ENCODE results near the gene SNX27.

GRCh38 chr1:151737026-151737425, 125.2 kb downstream of the SNX27 start:
- TF ChIP-seq FOXA1 (IDR thresholded peaks at IDR 0.05): no peak
- no peak for TF ChIP-seq BHLHE40 (IDR thresholded peaks at IDR 0.05; ENCODE audit: borderline replicate concordance)
- no peak for TF ChIP-seq CTBP1 (IDR thresholded peaks at IDR 0.05; ENCODE audit: borderline replicate concordance)
- no peak for TF ChIP-seq LEF1 (IDR thresholded peaks at IDR 0.05; ENCODE audit: borderline replicate concordance)
- TF ChIP-seq SP1 (IDR thresholded peaks at IDR 0.05): no peak
- no peak for TF ChIP-seq ARNT (IDR thresholded peaks at IDR 0.05)
- TF ChIP-seq SUZ12 (IDR thresholded peaks at IDR 0.05): no peak
- no peak for TF ChIP-seq HDGF (IDR thresholded peaks at IDR 0.05; ENCODE audit: borderline replicate concordance)
- no peak for TF ChIP-seq PKNOX1 (IDR thresholded peaks at IDR 0.05)
- TF ChIP-seq TARDBP (IDR thresholded peaks at IDR 0.05): no peak
